ENCODE results near the gene GPR156. TPM values are rescaled to one million over a fixed set of nuclear protein-coding genes. Genes with fewer than 3 reads are reported as not detected.
"Not testable (repeated sequence)": the region's sequence is repeated elsewhere in the genome, so short reads cannot be mapped to it uniquely, and the experiment has no call there.

Gene GPR156
- total RNA-seq, 1 experiment from 2014 or later, result 2.8 TPM

- POLR2A ChIA-PET (ENCODE audit: unreplicated experiment), result no interaction called here
- peaks cover 10% of the 10 kb centered on the region for H3K4me1 ChIP-seq (replicated peaks; ENCODE audit: insufficient read depth)
- H2AFZ ChIP-seq, result no peak overlapping the region
- no peaks in the 10 kb centered on the region for H3K79me2 ChIP-seq (ENCODE audit: low read depth)
- H3K9me3 ChIP-seq (ENCODE audit: insufficient read depth, low read depth), result no peaks in the 10 kb centered on the region
- no peaks in the 10 kb centered on the region for H3F3A ChIP-seq (ENCODE audit: insufficient read depth, low read depth)
- TF ChIP-seq EZH2 (IDR thresholded peaks at IDR 0.05; ENCODE audit: low read depth), result no peak
- TF ChIP-seq, protein P1, sequence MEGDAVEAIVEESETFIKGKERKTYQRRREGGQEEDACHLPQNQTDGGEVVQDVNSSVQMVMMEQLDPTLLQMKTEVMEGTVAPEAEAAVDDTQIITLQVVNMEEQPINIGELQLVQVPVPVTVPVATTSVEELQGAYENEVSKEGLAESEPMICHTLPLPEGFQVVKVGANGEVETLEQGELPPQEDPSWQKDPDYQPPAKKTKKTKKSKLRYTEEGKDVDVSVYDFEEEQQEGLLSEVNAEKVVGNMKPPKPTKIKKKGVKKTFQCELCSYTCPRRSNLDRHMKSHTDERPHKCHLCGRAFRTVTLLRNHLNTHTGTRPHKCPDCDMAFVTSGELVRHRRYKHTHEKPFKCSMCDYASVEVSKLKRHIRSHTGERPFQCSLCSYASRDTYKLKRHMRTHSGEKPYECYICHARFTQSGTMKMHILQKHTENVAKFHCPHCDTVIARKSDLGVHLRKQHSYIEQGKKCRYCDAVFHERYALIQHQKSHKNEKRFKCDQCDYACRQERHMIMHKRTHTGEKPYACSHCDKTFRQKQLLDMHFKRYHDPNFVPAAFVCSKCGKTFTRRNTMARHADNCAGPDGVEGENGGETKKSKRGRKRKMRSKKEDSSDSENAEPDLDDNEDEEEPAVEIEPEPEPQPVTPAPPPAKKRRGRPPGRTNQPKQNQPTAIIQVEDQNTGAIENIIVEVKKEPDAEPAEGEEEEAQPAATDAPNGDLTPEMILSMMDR (conservative IDR thresholded peaks at IDR 0.05), result no peak
- no peak overlapping the region for H3K4me2 ChIP-seq
- no peak overlapping the region for H3K4me3 ChIP-seq
- intact Hi-C loops (cut with micrococcal nuclease; ENCODE audit: unreplicated experiment), result no loop called here
- no peaks in the 10 kb centered on the region for H3K27me3 ChIP-seq (ENCODE audit: insufficient read depth, low read depth)
- no peaks in the 10 kb centered on the region for H4K20me1 ChIP-seq (ENCODE audit: insufficient read depth)
- DNase-seq, result no peak
- no peaks in the 10 kb centered on the region for H3K36me3 ChIP-seq (ENCODE audit: low read depth)
- H3K9me2 ChIP-seq (ENCODE audit: insufficient read depth), result no peaks in the 10 kb centered on the region
- H3K27ac ChIP-seq, result no peak overlapping the region
- no TSS peak for BruUV-seq (replicated peaks)
- CTCF ChIA-PET, result no interaction called here
Measured at GRCh38 chr3:120298996-120299395, 14.0 kb upstream of the GPR156 start.

GRCh38 chr3:120291552-120291951 lies 6.5 kb upstream of the GPR156 start:
- H3K4me2 ChIP-seq; H3K27ac ChIP-seq; POLR2A ChIA-PET (ENCODE audit: unreplicated experiment); H3K9me2 ChIP-seq (ENCODE audit: insufficient read depth); intact Hi-C loops (cut with micrococcal nuclease; ENCODE audit: unreplicated experiment); H4K20me1 ChIP-seq (ENCODE audit: insufficient read depth); H3K36me3 ChIP-seq (ENCODE audit: low read depth); CTCF ChIA-PET; H3K4me3 ChIP-seq; H3K79me2 ChIP-seq (ENCODE audit: low read depth); H2AFZ ChIP-seq; H3K9me3 ChIP-seq (ENCODE audit: insufficient read depth, low read depth); BruUV-seq (replicated peaks); H3F3A ChIP-seq (ENCODE audit: insufficient read depth, low read depth); H3K27me3 ChIP-seq (ENCODE audit: insufficient read depth, low read depth); H3K4me1 ChIP-seq (replicated peaks; ENCODE audit: insufficient read depth); DNase-seq: not testable (repeated sequence)

GRCh38 chr3:120289636-120290035 lies 4.6 kb upstream of the GPR156 start:
- no TSS peak for BruUV-seq (replicated peaks)
- no peaks in the 10 kb centered on the region for H3K9me2 ChIP-seq (ENCODE audit: insufficient read depth)
- no peak overlapping the region for H3K27ac ChIP-seq
- no peak overlapping the region for H3K4me3 ChIP-seq
- peaks cover 4% of the 10 kb centered on the region; the same call in 1 of the 2 replicates for H3K27me3 ChIP-seq (ENCODE audit: insufficient read depth, low read depth)
- ChIA-PET CTCF (interaction anchor here (0.6 kb wide), 1 partner anchor 356 kb away, joined by 3 read pairs; no protein-coding TSS in a partner anchor), POLR2A (ENCODE audit: unreplicated experiment) (no interaction called here)
- no peak overlapping the region for H3K4me2 ChIP-seq
- TF ChIP-seq, protein P1 (conservative IDR thresholded peaks at IDR 0.05), result no peak
- TF ChIP-seq EZH2 (IDR thresholded peaks at IDR 0.05; ENCODE audit: low read depth), result no peak
- no peaks in the 10 kb centered on the region for H3K9me3 ChIP-seq (ENCODE audit: insufficient read depth, low read depth)
- H2AFZ ChIP-seq, result no peak overlapping the region
- intact Hi-C loops (cut with micrococcal nuclease; ENCODE audit: unreplicated experiment), result no loop called here
- H3K79me2 ChIP-seq (ENCODE audit: low read depth), result no peaks in the 10 kb centered on the region
- H3F3A ChIP-seq (ENCODE audit: insufficient read depth, low read depth), result 0 out of 2 replicates have a peak, but pooled peaks cover 5% of the 10 kb centered on the region
- no peaks in the 10 kb centered on the region for H3K36me3 ChIP-seq (ENCODE audit: low read depth)
- H3K4me1 ChIP-seq (replicated peaks; ENCODE audit: insufficient read depth), result 0 out of 2 replicates have a peak, but pooled peaks cover 4% of the 10 kb centered on the region
- DNase-seq, result no peak
- no peaks in the 10 kb centered on the region for H4K20me1 ChIP-seq (ENCODE audit: insufficient read depth)

GRCh38 chr3:120286465-120286864 lies 1.4 kb upstream of the GPR156 start:
- H3K9me2 ChIP-seq (ENCODE audit: insufficient read depth), result no peaks in the 10 kb centered on the region
- no peaks in the 10 kb centered on the region for H3K36me3 ChIP-seq (ENCODE audit: low read depth)
- POLR2A ChIA-PET (ENCODE audit: unreplicated experiment), result no interaction called here
- no peak for DNase-seq
- 0 out of 2 replicates have a peak, but pooled peaks cover 5% of the 10 kb centered on the region for H3F3A ChIP-seq (ENCODE audit: insufficient read depth, low read depth)
- no peaks in the 10 kb centered on the region for H4K20me1 ChIP-seq (ENCODE audit: insufficient read depth)
- TF ChIP-seq, protein P1 (conservative IDR thresholded peaks at IDR 0.05), result no peak
- TF ChIP-seq EZH2 (IDR thresholded peaks at IDR 0.05; ENCODE audit: low read depth), result no peak
- no peak overlapping the region for H3K27ac ChIP-seq
- no peak overlapping the region for H3K4me3 ChIP-seq
- no TSS peak for BruUV-seq (replicated peaks)
- H3K9me3 ChIP-seq (ENCODE audit: insufficient read depth, low read depth), result no peaks in the 10 kb centered on the region
- intact Hi-C loops (cut with micrococcal nuclease; ENCODE audit: unreplicated experiment), result no loop called here
- CTCF ChIA-PET, result no interaction called here
- no peak overlapping the region for H3K4me2 ChIP-seq
- H3K4me1 ChIP-seq (replicated peaks; ENCODE audit: insufficient read depth), result 0 out of 2 replicates have a peak, but pooled peaks cover 4% of the 10 kb centered on the region
- no peak overlapping the region for H2AFZ ChIP-seq
- no peaks in the 10 kb centered on the region for H3K79me2 ChIP-seq (ENCODE audit: low read depth)
- peaks cover 4% of the 10 kb centered on the region; the same call in 1 of the 2 replicates for H3K27me3 ChIP-seq (ENCODE audit: insufficient read depth, low read depth)

All from PC-9 (cell line).